BLaER1 (cell line): ENCODE data around the gene NOD1.
"Not testable (repeated sequence)": the region's sequence is repeated elsewhere in the genome, so short reads cannot be mapped to it uniquely, and the experiment has no call there.

ENCODE experiments used
- H3K27ac ChIP-seq: shearing (Covaris generic); formaldehyde crosslinking; 2 replicates; pipeline ENCODE4 v1.8.1; 2022
- H3K27me3 ChIP-seq: shearing (Covaris generic); formaldehyde crosslinking; 2 replicates; pipeline ENCODE4 v1.8.1; 2022
- H3K36me3 ChIP-seq: shearing (Covaris generic); formaldehyde crosslinking; 2 replicates; pipeline ENCODE4 v1.8.1; 2022
- H3K4me1 ChIP-seq: shearing (Covaris generic); formaldehyde crosslinking; 2 replicates; pipeline ENCODE4 v1.8.1; 2022
- H3K4me2 ChIP-seq: shearing (Covaris generic); formaldehyde crosslinking; 2 replicates; pipeline ENCODE4 v1.8.1; 2022
- H3K4me3 ChIP-seq: shearing (Covaris generic); formaldehyde crosslinking; 2 replicates; pipeline ENCODE4 v1.8.1; 2022
- H3K9ac ChIP-seq: shearing (Covaris generic); formaldehyde crosslinking; 2 replicates; pipeline ENCODE4 v1.8.1; 2022
- H3K9me3 ChIP-seq: shearing (Covaris generic); formaldehyde crosslinking; 2 replicates; pipeline ENCODE4 v1.8.1; 2022
- H4K20me1 ChIP-seq: shearing (Covaris generic); formaldehyde crosslinking; 2 replicates; pipeline ENCODE4 v1.8.1; 2022
- Cebpa-rat ChIP-seq: shearing (Covaris generic); IDR thresholded peaks from 2 replicates; pipeline ENCODE4 v1.8.1; 2022

Gene NOD1

GRCh38 chr7:30505174-30505697 lies 26.7 kb upstream of the NOD1 start:
- Histone ChIP-seq H4K20me1 (peaks cover 12% of the 10 kb centered on the region), H3K27ac (peak overlapping the region; percentile 73), H3K27me3 (no peaks in the 10 kb centered on the region), H3K9ac (peak overlapping the region; percentile 94), H3K4me2 (peak overlapping the region; percentile 87), H3K4me3 (peak overlapping the region; percentile 98), H3K4me1 (peaks cover 27% of the 10 kb centered on the region), H3K36me3 (peaks cover 18% of the 10 kb centered on the region; the same call in 1 of the 2 replicates), H3K9me3 (peaks cover 12% of the 10 kb centered on the region)
- no peak for TF ChIP-seq Cebpa-rat

GRCh38 chr7:30504301-30505173 lies 26.0 kb upstream of the NOD1 start, which contains the start of gene GGCT:
Gene GGCT, minus strand, starts transcription at chr7:30504829. Its CDS starts 120 bp downstream, at chr7:30504709.
- peak; percentile 30; the same call in 1 of the 2 replicates for TF ChIP-seq Cebpa-rat
- Histone ChIP-seq H3K27ac (peak within 1 kb of the TSS; percentile 91), H4K20me1 (peaks cover 12% of the 10 kb centered on the region), H3K9me3 (peaks cover 12% of the 10 kb centered on the region), H3K4me3 (peak within 1 kb of the TSS; percentile 98), H3K4me1 (peaks cover 27% of the 10 kb centered on the region), H3K4me2 (peak within 1 kb of the TSS; percentile 96), H3K9ac (peak within 1 kb of the TSS; percentile 94), H3K36me3 (peaks cover 22% of the 10 kb centered on the region), H3K27me3 (no peaks in the 10 kb centered on the region)

GRCh38 chr7:30503274-30504212 lies 25.0 kb upstream of the NOD1 start:
- H3K27me3 ChIP-seq = no peaks in the 10 kb centered on the region
- peak overlapping the region; percentile 96 for H3K4me2 ChIP-seq
- peak overlapping the region; percentile 91 for H3K27ac ChIP-seq
- TF ChIP-seq Cebpa-rat = no peak
- peak overlapping the region; percentile 98 for H3K4me3 ChIP-seq
- H4K20me1 ChIP-seq = peaks cover 12% of the 10 kb centered on the region
- peaks cover 14% of the 10 kb centered on the region for H3K9me3 ChIP-seq
- H3K36me3 ChIP-seq = peaks cover 32% of the 10 kb centered on the region
- H3K4me1 ChIP-seq = peaks cover 27% of the 10 kb centered on the region
- H3K9ac ChIP-seq = peak overlapping the region; percentile 94

GRCh38 chr7:30502470-30503251 lies 24.1 kb upstream of the NOD1 start:
- Histone ChIP-seq H4K20me1 (peaks cover 12% of the 10 kb centered on the region), H3K27me3 (no peaks in the 10 kb centered on the region), H3K4me1 (peaks cover 27% of the 10 kb centered on the region), H3K36me3 (peaks cover 36% of the 10 kb centered on the region), H3K27ac (no peak overlapping the region), H3K9ac (no peak overlapping the region; the same call in 1 of the 2 replicates), H3K4me2 (peak overlapping the region; percentile 96), H3K9me3 (peaks cover 15% of the 10 kb centered on the region), H3K4me3 (no peak overlapping the region)
- TF ChIP-seq Cebpa-rat = no peak

GRCh38 chr7:30501264-30501663 lies 22.7 kb upstream of the NOD1 start:
- peaks cover 27% of the 10 kb centered on the region for H3K4me1 ChIP-seq
- H3K9ac ChIP-seq = no peak overlapping the region
- no peak overlapping the region for H3K4me3 ChIP-seq
- no peak overlapping the region for H3K27ac ChIP-seq
- no peaks in the 10 kb centered on the region for H3K27me3 ChIP-seq
- peaks cover 12% of the 10 kb centered on the region for H4K20me1 ChIP-seq
- peaks cover 8% of the 10 kb centered on the region for H3K9me3 ChIP-seq
- no peak overlapping the region for H3K4me2 ChIP-seq
- peaks cover 50% of the 10 kb centered on the region for H3K36me3 ChIP-seq
- TF ChIP-seq Cebpa-rat = no peak

GRCh38 chr7:30493228-30493627 lies 14.6 kb upstream of the NOD1 start:
- Histone ChIP-seq H3K4me1 (no peaks in the 10 kb centered on the region), H3K9me3 (peaks cover 46% of the 10 kb centered on the region), H4K20me1 (no peaks in the 10 kb centered on the region), H3K9ac (no peak overlapping the region), H3K27ac (no peak overlapping the region), H3K4me3 (no peak overlapping the region), H3K27me3 (no peaks in the 10 kb centered on the region), H3K36me3 (peaks cover 36% of the 10 kb centered on the region), H3K4me2 (no peak overlapping the region)
- TF ChIP-seq Cebpa-rat = no peak

GRCh38 chr7:30491417-30491816 lies 12.8 kb upstream of the NOD1 start:
- no peak overlapping the region for H3K4me3 ChIP-seq
- H3K9ac ChIP-seq = no peak overlapping the region
- H4K20me1 ChIP-seq = no peaks in the 10 kb centered on the region
- H3K27me3 ChIP-seq = no peaks in the 10 kb centered on the region
- H3K36me3 ChIP-seq = peaks cover 22% of the 10 kb centered on the region
- H3K9me3 ChIP-seq = peaks cover 43% of the 10 kb centered on the region
- H3K27ac ChIP-seq = no peak overlapping the region
- no peak overlapping the region for H3K4me2 ChIP-seq
- no peak for TF ChIP-seq Cebpa-rat
- H3K4me1 ChIP-seq = no peaks in the 10 kb centered on the region

GRCh38 chr7:30487371-30487770 lies 8.8 kb upstream of the NOD1 start:
- no peak overlapping the region for H3K4me3 ChIP-seq
- H3K36me3 ChIP-seq = no peaks in the 10 kb centered on the region
- H3K4me1 ChIP-seq = no peaks in the 10 kb centered on the region
- H4K20me1 ChIP-seq = no peaks in the 10 kb centered on the region
- H3K4me2 ChIP-seq = no peak overlapping the region
- H3K9me3 ChIP-seq = peaks cover 17% of the 10 kb centered on the region
- TF ChIP-seq Cebpa-rat = no peak
- H3K27ac ChIP-seq = no peak overlapping the region
- H3K27me3 ChIP-seq = no peaks in the 10 kb centered on the region
- no peak overlapping the region for H3K9ac ChIP-seq

- Histone ChIP-seq H3K4me2 (no peak overlapping the region), H3K9ac (no peak overlapping the region), H3K4me3 (no peak overlapping the region), H3K27ac (no peak overlapping the region), H3K4me1 (no peaks in the 10 kb centered on the region), H3K27me3 (no peaks in the 10 kb centered on the region), H4K20me1 (no peaks in the 10 kb centered on the region), H3K9me3 (peaks cover 3% of the 10 kb centered on the region), H3K36me3 (no peaks in the 10 kb centered on the region)
- no peak for TF ChIP-seq Cebpa-rat
These were observed 7.1 kb upstream of the NOD1 start for GRCh38 chr7:30485667-30486066.

- H3K4me1 ChIP-seq = peaks cover 28% of the 10 kb centered on the region
- not testable (repeated sequence) for H3K4me3 ChIP-seq
These were observed 2.8 kb upstream of the NOD1 start for GRCh38 chr7:30481416-30481815.

More at GRCh38 chr7:30481416-30481815, 2.8 kb upstream of the NOD1 start:
- H3K9me3 ChIP-seq, H3K36me3 ChIP-seq, H3K4me2 ChIP-seq, H3K27me3 ChIP-seq, H3K9ac ChIP-seq, H4K20me1 ChIP-seq, H3K27ac ChIP-seq: not testable (repeated sequence)
